ENCODE results near the gene CHDH. TPM values are rescaled to one million over a fixed set of nuclear protein-coding genes. Genes with fewer than 3 reads are reported as not detected.
A peak's percentile ranks its signal among the peaks of the same experiment; 100 is the strongest.

The CHDH gene
- total and polyA plus RNA-seq, 2 donors (not counting 1 experiment from before 2014, with no cell fraction given): 0.03 to 0.37 TPM

DNA sequence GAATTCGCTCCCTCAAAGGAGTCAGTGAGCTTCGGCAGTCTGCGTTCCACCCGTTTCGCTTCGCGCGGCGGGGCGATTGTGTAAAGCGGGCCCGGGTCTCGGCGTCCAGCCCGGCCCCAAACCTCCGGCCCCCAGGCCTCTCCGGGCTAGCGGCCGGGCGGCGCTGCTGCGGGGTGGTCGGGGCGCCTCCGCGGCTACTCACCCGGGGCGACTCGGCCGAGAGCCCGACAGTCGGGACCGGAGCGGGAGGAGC is 412 bp downstream of the CHDH start:
- no peaks in the 10 kb centered on the region for H3K9me3 Mint-ChIP-seq (ENCODE audit: insufficient read depth)
- peak overlapping the region; percentile 80 for H3K4me3 Mint-ChIP-seq
- H3K79me2 ChIP-seq (ENCODE audit: control insufficient read depth, insufficient read depth, low read length): no peaks in the 10 kb centered on the region
- peak overlapping the region; percentile 87 for H3K4me2 ChIP-seq (replicated peaks; ENCODE audit: low read depth, low read length, poor library complexity, severe bottlenecking)
- peak overlapping the region; percentile 11 to 63 (median 48) for H3K4me3 ChIP-seq (ENCODE audit: control extremely low read depth in 1 of 5, extremely low read depth in 1 of 5, insufficient read depth in 1 of 5, low read depth in 2 of 5, low read length in 4 of 5)
- H3K4me1 ChIP-seq (ENCODE audit: control insufficient read depth in 2 of 2, insufficient read depth in 2 of 2, low read length in 2 of 2): peaks cover 14 to 21% of the 10 kb centered on the region in 2 donors
- TF ChIP-seq, protein P1, sequence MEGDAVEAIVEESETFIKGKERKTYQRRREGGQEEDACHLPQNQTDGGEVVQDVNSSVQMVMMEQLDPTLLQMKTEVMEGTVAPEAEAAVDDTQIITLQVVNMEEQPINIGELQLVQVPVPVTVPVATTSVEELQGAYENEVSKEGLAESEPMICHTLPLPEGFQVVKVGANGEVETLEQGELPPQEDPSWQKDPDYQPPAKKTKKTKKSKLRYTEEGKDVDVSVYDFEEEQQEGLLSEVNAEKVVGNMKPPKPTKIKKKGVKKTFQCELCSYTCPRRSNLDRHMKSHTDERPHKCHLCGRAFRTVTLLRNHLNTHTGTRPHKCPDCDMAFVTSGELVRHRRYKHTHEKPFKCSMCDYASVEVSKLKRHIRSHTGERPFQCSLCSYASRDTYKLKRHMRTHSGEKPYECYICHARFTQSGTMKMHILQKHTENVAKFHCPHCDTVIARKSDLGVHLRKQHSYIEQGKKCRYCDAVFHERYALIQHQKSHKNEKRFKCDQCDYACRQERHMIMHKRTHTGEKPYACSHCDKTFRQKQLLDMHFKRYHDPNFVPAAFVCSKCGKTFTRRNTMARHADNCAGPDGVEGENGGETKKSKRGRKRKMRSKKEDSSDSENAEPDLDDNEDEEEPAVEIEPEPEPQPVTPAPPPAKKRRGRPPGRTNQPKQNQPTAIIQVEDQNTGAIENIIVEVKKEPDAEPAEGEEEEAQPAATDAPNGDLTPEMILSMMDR (IDR thresholded peaks at IDR 0.05): no peak
- no peak for TF ChIP-seq EZH2 (IDR thresholded peaks at IDR 0.05; ENCODE audit: borderline replicate concordance, insufficient read depth, low read depth, low read length, poor library complexity, severe bottlenecking)
- H3K9me3 ChIP-seq (ENCODE audit: control extremely low read depth in 1 of 3, control insufficient read depth in 2 of 3, insufficient read depth in 1 of 3, low read length in 2 of 3): peaks cover 0 to 8% (median 0%) of the 10 kb centered on the region in 3 donors
- H3K9ac ChIP-seq (ENCODE audit: low read length): peak overlapping the region; percentile 57
- ChIA-PET CTCF (interaction anchor here (1.0 kb wide), 1 partner anchor 8 kb away, joined by 3 read pairs; no protein-coding TSS in a partner anchor), POLR2A (no interaction called here)
- H3K27me3 Mint-ChIP-seq: peaks cover 36% of the 10 kb centered on the region
- peaks cover 0 to 52% (median 15%) of the 10 kb centered on the region in 4 experiments for H3K27me3 ChIP-seq (replicated peaks in 1 of 4; ENCODE audit: control extremely low read depth in 1 of 4, control insufficient read depth in 3 of 4, insufficient read depth in 4 of 4, low read length in 3 of 4)
- H3K36me3 ChIP-seq (replicated peaks in 1 of 2; ENCODE audit: control extremely low read depth in 1 of 2, control insufficient read depth in 1 of 2, extremely low read depth in 1 of 2, insufficient read depth in 2 of 2, low read length in 1 of 2): no peaks in the 10 kb centered on the region
- H3K27ac Mint-ChIP-seq: no peak overlapping the region
- no peak for DNase-seq
- peaks cover 27% of the 10 kb centered on the region for H3K4me1 Mint-ChIP-seq
- no peak for ATAC-seq (ENCODE audit: low read depth)
- intact Hi-C loops (cut with micrococcal nuclease): no loop called here
- under 1% methylated on average over 34 of the region's 34 CpGs for WGBS (ENCODE audit: insufficient coverage)
- H2AFZ ChIP-seq (ENCODE audit: insufficient read depth, low read depth, low read length, poor library complexity, severe bottlenecking): peak overlapping the region; percentile 62
- no peak overlapping the region for H3K27ac ChIP-seq (ENCODE audit: low read length in 2 of 2)
- H4K20me1 ChIP-seq (ENCODE audit: control insufficient read depth, insufficient read depth, low read length, poor library complexity, severe bottlenecking): no peaks in the 10 kb centered on the region

- POLR2A ChIA-PET: no interaction called here
- H3K27me3 Mint-ChIP-seq: peaks cover 36% of the 10 kb centered on the region
- peaks cover 14 to 21% of the 10 kb centered on the region in 2 donors for H3K4me1 ChIP-seq (ENCODE audit: control insufficient read depth in 2 of 2, insufficient read depth in 2 of 2, low read length in 2 of 2)
- CTCF ChIA-PET: interaction anchor here (1.0 kb wide), 1 partner anchor 8 kb away, joined by 3 read pairs; no protein-coding TSS in a partner anchor
- H3K27me3 ChIP-seq (replicated peaks in 1 of 4; ENCODE audit: control extremely low read depth in 1 of 4, control insufficient read depth in 3 of 4, insufficient read depth in 4 of 4, low read length in 3 of 4): peaks cover 0 to 52% (median 15%) of the 10 kb centered on the region in 4 experiments
- peak overlapping the region; percentile 57 for H3K9ac ChIP-seq (ENCODE audit: low read length)
- H3K9me3 Mint-ChIP-seq (ENCODE audit: insufficient read depth): no peaks in the 10 kb centered on the region
- H3K36me3 ChIP-seq (replicated peaks in 1 of 2; ENCODE audit: control extremely low read depth in 1 of 2, control insufficient read depth in 1 of 2, extremely low read depth in 1 of 2, insufficient read depth in 2 of 2, low read length in 1 of 2): no peaks in the 10 kb centered on the region
- H3K27ac Mint-ChIP-seq: no peak overlapping the region
- no peaks in the 10 kb centered on the region for H4K20me1 ChIP-seq (ENCODE audit: control insufficient read depth, insufficient read depth, low read length, poor library complexity, severe bottlenecking)
- no peak for ATAC-seq (ENCODE audit: low read depth)
- intact Hi-C loops (cut with micrococcal nuclease): no loop called here
- H3K4me3 ChIP-seq (ENCODE audit: control extremely low read depth in 1 of 5, extremely low read depth in 1 of 5, insufficient read depth in 1 of 5, low read depth in 2 of 5, low read length in 4 of 5): peak overlapping the region; percentile 11 to 63 (median 48)
- peak; percentile 25 for DNase-seq
- H3K4me3 Mint-ChIP-seq: peak overlapping the region; percentile 80
- H3K9me3 ChIP-seq (ENCODE audit: control extremely low read depth in 1 of 3, control insufficient read depth in 2 of 3, insufficient read depth in 1 of 3, low read length in 2 of 3): peaks cover 0 to 8% (median 0%) of the 10 kb centered on the region in 3 donors
- no peak for TF ChIP-seq EZH2 (IDR thresholded peaks at IDR 0.05; ENCODE audit: borderline replicate concordance, insufficient read depth, low read depth, low read length, poor library complexity, severe bottlenecking)
- TF ChIP-seq, protein P1 (IDR thresholded peaks at IDR 0.05): no peak
- no peak overlapping the region for H3K27ac ChIP-seq (ENCODE audit: low read length in 2 of 2)
- H3K79me2 ChIP-seq (ENCODE audit: control insufficient read depth, insufficient read depth, low read length): no peaks in the 10 kb centered on the region
- peak overlapping the region; percentile 87 for H3K4me2 ChIP-seq (replicated peaks; ENCODE audit: low read depth, low read length, poor library complexity, severe bottlenecking)
- 19% methylated on average over 25 of the region's 25 CpGs for WGBS (ENCODE audit: insufficient coverage)
- H2AFZ ChIP-seq (ENCODE audit: insufficient read depth, low read depth, low read length, poor library complexity, severe bottlenecking): peak overlapping the region; percentile 62
- H3K4me1 Mint-ChIP-seq: peaks cover 27% of the 10 kb centered on the region
These were observed 927 bp downstream of the CHDH start for GRCh38 chr3:53845103-53845880.

All from B cell (primary cell).